H9 (cell line): Measurements from ENCODE around the gene WSCD2. TPM values are rescaled to one million over a fixed set of nuclear protein-coding genes. Genes with fewer than 3 reads are reported as not detected.

Experiments
- DNase-seq: peaks from one replicate; pipeline ENCODE4 v3.0.0-alpha.2; 2017
- H2AFZ ChIP-seq: one replicate; pipeline ENCODE4 v1.6.1; 2013; ENCODE audit warnings: mild to moderate bottlenecking, low read length, control low read depth, moderate library complexity
- H2AK5ac ChIP-seq: 2 replicates; pipeline ENCODE4 v1.6.1; 2013; ENCODE audit warnings: low read length, control low read depth, mixed read lengths; ENCODE audit not compliant: insufficient read length
- H2BK120ac ChIP-seq: one replicate; pipeline ENCODE4 v1.6.1; 2013; ENCODE audit warnings: low read depth, mild to moderate bottlenecking, low read length, control low read depth, inconsistent platforms; ENCODE audit not compliant: poor library complexity, severe bottlenecking
- H2BK12ac ChIP-seq: 2 replicates; pipeline ENCODE4 v1.6.1; 2013; ENCODE audit warnings: low read length, control low read depth, mixed read lengths, low read depth; ENCODE audit not compliant: insufficient read length
- H2BK15ac ChIP-seq: 2 replicates; pipeline ENCODE4 v1.6.1; 2013; ENCODE audit warnings: low read depth, low read length, control low read depth
- H2BK20ac ChIP-seq: one replicate; pipeline ENCODE4 v1.6.1; 2013; ENCODE audit warnings: low read depth, mild to moderate bottlenecking, low read length, control low read depth, inconsistent platforms; ENCODE audit not compliant: poor library complexity, severe bottlenecking
- H2BK5ac ChIP-seq: 2 replicates; pipeline ENCODE4 v1.6.1; 2013; ENCODE audit warnings: low read length, control low read depth, mixed read lengths; ENCODE audit not compliant: insufficient read length
- H3K14ac ChIP-seq: 2 replicates; pipeline ENCODE4 v1.6.1; 2013; ENCODE audit warnings: low read length, control low read depth; ENCODE audit not compliant: insufficient read depth
- H3K18ac ChIP-seq: 2 replicates; pipeline ENCODE4 v1.6.1; 2013; ENCODE audit warnings: low read depth, mild to moderate bottlenecking, mixed read lengths, low read length, control low read depth; ENCODE audit not compliant: insufficient read length
- H3K23ac ChIP-seq: 2 replicates; pipeline ENCODE4 v1.6.1; 2013; ENCODE audit warnings: low read length, control low read depth, mixed read lengths, low read depth; ENCODE audit not compliant: insufficient read length
- H3K23me2 ChIP-seq: 2 replicates; pipeline ENCODE4 v1.6.1; 2013; ENCODE audit warnings: low read depth, mild to moderate bottlenecking, mixed read lengths, low read length, control low read depth; ENCODE audit not compliant: insufficient read length, poor library complexity, severe bottlenecking
- H3K27ac ChIP-seq: 2 replicates; pipeline ENCODE4 v1.5.1; 2013; ENCODE audit warnings: low read length, control low read depth, mixed read lengths, low read depth; ENCODE audit not compliant: insufficient read length
- H3K27me3 ChIP-seq: 2 replicates; pipeline ENCODE4 v1.6.1; 2013; ENCODE audit warnings: low read length, control low read depth, inconsistent platforms; ENCODE audit not compliant: insufficient read depth
- H3K4ac ChIP-seq: 2 replicates; pipeline ENCODE4 v1.6.1; 2013; ENCODE audit warnings: low read depth, mild to moderate bottlenecking, control low read depth, inconsistent platforms, low read length, moderate library complexity
- H3K4me1 ChIP-seq: 2 replicates; pipeline ENCODE4 v1.6.1; 2013; ENCODE audit warnings: low read length, control low read depth, inconsistent platforms; ENCODE audit not compliant: insufficient read depth
- H3K4me2 ChIP-seq: 2 replicates; pipeline ENCODE4 v1.6.1; 2013; ENCODE audit warnings: low read length, control low read depth, mixed read lengths; ENCODE audit not compliant: insufficient read length, insufficient read depth
- H3K56ac ChIP-seq: 2 replicates; pipeline ENCODE4 v1.6.1; 2013; ENCODE audit warnings: low read depth, mild to moderate bottlenecking, mixed read lengths, low read length, control low read depth; ENCODE audit not compliant: insufficient read length
- H3K79me1 ChIP-seq: 2 replicates; pipeline ENCODE4 v1.6.1; 2013; ENCODE audit warnings: low read depth, mild to moderate bottlenecking, moderate library complexity, low read length, control low read depth, inconsistent platforms; ENCODE audit not compliant: insufficient read depth, poor library complexity, severe bottlenecking
- H3K79me2 ChIP-seq: 2 replicates; pipeline ENCODE4 v1.6.1; 2013; ENCODE audit warnings: low read length, control low read depth, inconsistent platforms; ENCODE audit not compliant: insufficient read depth
- H3K9ac ChIP-seq: 2 replicates; pipeline ENCODE4 v1.6.1; 2013; ENCODE audit warnings: low read length, control low read depth, mixed read lengths; ENCODE audit not compliant: insufficient read length; ENCODE audit errors: extremely low read depth
- H3K9me3 ChIP-seq: one replicate; pipeline ENCODE4 v1.6.1; 2013; ENCODE audit warnings: low read depth, low read length, inconsistent platforms; ENCODE audit not compliant: control insufficient read depth
- H3T11ph ChIP-seq: one replicate; pipeline ENCODE4 v1.6.1; 2013; ENCODE audit warnings: mild to moderate bottlenecking, low read length, control low read depth, inconsistent platforms
- H4K20me1 ChIP-seq: one replicate; pipeline ENCODE4 v1.6.1; 2013; ENCODE audit not compliant: control insufficient read depth, insufficient read length, insufficient read depth
- H4K5ac ChIP-seq: 2 replicates; pipeline ENCODE4 v1.6.1; 2013; ENCODE audit warnings: low read depth, mild to moderate bottlenecking, mixed read lengths, low read length, control low read depth; ENCODE audit not compliant: insufficient read length
- H4K8ac ChIP-seq: replicated peaks from 2 replicates; pipeline ENCODE4 v1.6.1; 2013; ENCODE audit warnings: low read length, control low read depth, mixed read lengths, low read depth; ENCODE audit not compliant: insufficient read length
- H4K91ac ChIP-seq: 2 replicates; pipeline ENCODE4 v1.6.1; 2013; ENCODE audit warnings: low read depth, mild to moderate bottlenecking, moderate library complexity, mixed read lengths, low read length, control low read depth; ENCODE audit not compliant: insufficient read length
- H3K27ac Mint-ChIP-seq, 3 experiments: 2 replicates in 2 of 3; 3 replicates in 1 of 3; pipeline ENCODE4 v1.8.0; 2020 to 2021; ENCODE audit warnings: mixed read lengths in 3 of 3, mild to moderate bottlenecking in 1 of 3, moderate library complexity in 1 of 3
- H3K27me3 Mint-ChIP-seq: 2 replicates; pipeline ENCODE4 v1.8.0; 2021; ENCODE audit warnings: low read depth, mild to moderate bottlenecking, moderate library complexity, mixed read lengths
- H3K36me3 Mint-ChIP-seq, 3 experiments: 2 replicates in 2 of 3; 3 replicates in 1 of 3; pipeline ENCODE4 v1.8.0; 2020 to 2021; ENCODE audit warnings: low read depth in 3 of 3, mixed read lengths in 3 of 3; ENCODE audit not compliant: insufficient read depth in 1 of 3
- H3K4me1 Mint-ChIP-seq, 2 experiments: 2 replicates each; pipeline ENCODE4 v1.8.0; 2020; ENCODE audit warnings: mixed read lengths in 2 of 2
- H3K4me3 Mint-ChIP-seq, 2 experiments: 2 replicates in 1 of 2; 3 replicates in 1 of 2; pipeline ENCODE4 v1.8.0; 2020 to 2021; ENCODE audit warnings: mild to moderate bottlenecking in 2 of 2, mixed read lengths in 2 of 2, moderate library complexity in 1 of 2
- H3K9me3 Mint-ChIP-seq, 2 experiments: 2 replicates in 1 of 2; 3 replicates in 1 of 2; pipeline ENCODE4 v1.8.0; 2020; ENCODE audit warnings: mild to moderate bottlenecking in 2 of 2, mixed read lengths in 2 of 2, moderate library complexity in 1 of 2
- CTCF ChIP-seq: fragments of 200-600 bp; sonication (generic); conservative IDR thresholded peaks from 3 replicates; pipeline ENCODE4 v1.8.0; 2021; ENCODE audit warnings: antibody characterized with exemption, mild to moderate bottlenecking
- WGBS: extraction: QIAGEN DNeasy Blood & Tissue Kit; methylation state at CpG from one replicate; pipeline ENCODE4 v1.1.7; 2013; ENCODE audit warnings: missing lambda C conversion rate, low lambda C conversion rate, mixed read lengths; ENCODE audit not compliant: insufficient read length; ENCODE audit errors: extremely low coverage; 5-methylcytosine and 5-hydroxymethylcytosine counted together
- total RNA-seq: library from RNA; stranded (reverse); gene quantifications from 2 replicates; pipeline ENCODE4 v1.2.1, GENCODE V29; 2021

The WSCD2 gene
- total RNA-seq, 1 experiment from 2014 or later = 0.92 TPM

GRCh38 chr12:108172033-108172432 lies 42.9 kb downstream of the WSCD2 start:
- H2AK5ac ChIP-seq = no peak overlapping the region
- H4K91ac ChIP-seq = no peak overlapping the region
- no peaks in the 10 kb centered on the region for H3K79me1 ChIP-seq
- H3K4me2 ChIP-seq = no peak overlapping the region
- no peak overlapping the region for H3K18ac ChIP-seq
- H3K27me3 ChIP-seq = no peaks in the 10 kb centered on the region
- H3K27me3 Mint-ChIP-seq = no peaks in the 10 kb centered on the region; the same call in 1 of the 2 replicates
- H3K36me3 Mint-ChIP-seq = peaks cover 3 to 11% (median 3%) of the 10 kb centered on the region in 3 experiments; a peak in 4 of 7 replicates
- no peak overlapping the region for H3T11ph ChIP-seq
- H2BK120ac ChIP-seq = no peak overlapping the region
- H4K8ac ChIP-seq = no peak overlapping the region
- H4K5ac ChIP-seq = no peak overlapping the region
- H3K9me3 Mint-ChIP-seq = peaks cover 6 to 8% of the 10 kb centered on the region in 2 experiments; a peak in 4 of 5 replicates
- no peak overlapping the region for H3K56ac ChIP-seq
- H3K4me1 Mint-ChIP-seq = peaks cover 41 to 59% of the 10 kb centered on the region in 2 experiments
- no peak overlapping the region for H2AFZ ChIP-seq
- H3K79me2 ChIP-seq = no peaks in the 10 kb centered on the region
- DNase-seq = no peak
- H3K27ac Mint-ChIP-seq = no peak overlapping the region
- no peak overlapping the region for H3K4me3 Mint-ChIP-seq
- peaks cover 6% of the 10 kb centered on the region; the same call in 1 of the 2 replicates for H3K4me1 ChIP-seq
- TF ChIP-seq CTCF = no peak
- WGBS = no CpG with 5 or more reads among the region's 2 CpGs
- no peak overlapping the region for H3K4ac ChIP-seq
- H3K23ac ChIP-seq = no peak overlapping the region
- no peak overlapping the region for H3K14ac ChIP-seq
- no peaks in the 10 kb centered on the region for H4K20me1 ChIP-seq
- H3K9ac ChIP-seq = no peak overlapping the region
- H2BK20ac ChIP-seq = no peak overlapping the region
- no peaks in the 10 kb centered on the region for H3K23me2 ChIP-seq
- no peak overlapping the region for H3K27ac ChIP-seq
- no peak overlapping the region for H2BK15ac ChIP-seq
- no peaks in the 10 kb centered on the region for H3K9me3 ChIP-seq
- H2BK12ac ChIP-seq = no peak overlapping the region
- no peak overlapping the region for H2BK5ac ChIP-seq
